IMR-90 (cell line): ENCODE measurements around the gene OR5A1.
"Not testable (repeated sequence)": the region's sequence is repeated elsewhere in the genome, so short reads cannot be mapped to it uniquely, and the experiment has no call there.

Experiments used
- BHLHE40 ChIP-seq: fragments of 150-350 bp; IDR thresholded peaks from 2 replicates; pipeline ENCODE4 v1.6.1; 2016; ENCODE audit warnings: mild to moderate bottlenecking, low read depth, low read length
- CHD1 ChIP-seq: IDR thresholded peaks from 2 replicates; pipeline ENCODE4 v1.6.1; 2012; ENCODE audit warnings: low read depth, low read length, improper control_type of control experiment
- FOS ChIP-seq: fragments of 150-350 bp; IDR thresholded peaks from 2 replicates; pipeline ENCODE4 v1.6.1; 2016; ENCODE audit warnings: low read depth, low read length
- MAFK ChIP-seq: IDR thresholded peaks from 2 replicates; pipeline ENCODE4 v1.6.1; 2012; ENCODE audit warnings: low read depth, low read length, improper control_type of control experiment
- MAZ ChIP-seq: IDR thresholded peaks from 2 replicates; pipeline ENCODE4 v1.6.1; 2012; ENCODE audit warnings: low read depth, mild to moderate bottlenecking, low read length, improper control_type of control experiment, moderate library complexity, borderline replicate concordance
- MXI1 ChIP-seq: IDR thresholded peaks from 2 replicates; pipeline ENCODE4 v1.6.1; 2012; ENCODE audit warnings: low read depth, mild to moderate bottlenecking, low read length, moderate library complexity, borderline replicate concordance
- POLR2A ChIP-seq: IDR thresholded peaks from 2 replicates; pipeline ENCODE4 v1.6.1; 2012; ENCODE audit warnings: mild to moderate bottlenecking, low read depth, low read length
- RAD21 ChIP-seq: IDR thresholded peaks from 2 replicates; pipeline ENCODE4 v1.6.1; 2012; ENCODE audit warnings: low read length, improper control_type of control experiment
- RCOR1 ChIP-seq: IDR thresholded peaks from 2 replicates; pipeline ENCODE4 v1.6.1; 2012; ENCODE audit warnings: mild to moderate bottlenecking, low read length, improper control_type of control experiment; ENCODE audit not compliant: insufficient replicate concordance
- RFX5 ChIP-seq: IDR thresholded peaks from 2 replicates; pipeline ENCODE4 v1.8.0; 2012; ENCODE audit warnings: low read depth, mild to moderate bottlenecking, low read length, moderate library complexity
- TF ChIP-seq, protein P1 (sequence below): conservative IDR thresholded peaks from 2 replicates; pipeline ENCODE4 v1.5.1; 2012; ENCODE audit warnings: mild to moderate bottlenecking, low read depth, low read length, improper control_type of control experiment
- TF ChIP-seq, protein P2 (sequence below): fragments of 150-350 bp; IDR thresholded peaks from 2 replicates; pipeline ENCODE4 v1.6.1; 2017; ENCODE audit warnings: mild to moderate bottlenecking, antibody characterized with exemption, low read length, low read depth

DNA sequence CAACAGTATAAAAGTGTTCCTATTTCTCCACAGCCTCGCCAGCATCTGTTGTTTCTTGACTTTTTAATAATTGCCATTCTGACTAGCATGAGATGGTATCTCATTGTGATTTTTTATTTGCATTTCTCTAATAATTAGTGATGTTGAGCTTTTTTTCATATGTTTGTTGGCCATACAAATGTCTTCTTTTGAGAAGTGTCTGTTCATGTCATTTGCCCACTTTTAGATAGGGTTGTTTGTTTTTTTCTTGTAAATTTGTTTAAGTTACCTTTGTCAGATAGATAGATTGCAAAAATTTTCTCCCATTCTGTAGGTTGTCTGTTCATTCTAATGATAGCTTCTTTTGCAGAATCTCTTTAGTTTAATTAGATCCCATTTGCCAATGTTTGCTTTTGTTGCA, 9.4 kb downstream of the OR5A1 start:
- TF ChIP-seq RCOR1, POLR2A, MXI1, FOS, RAD21, RFX5, MAFK, BHLHE40, MAZ, CHD1: not testable (repeated sequence)
- TF ChIP-seq, protein P1, sequence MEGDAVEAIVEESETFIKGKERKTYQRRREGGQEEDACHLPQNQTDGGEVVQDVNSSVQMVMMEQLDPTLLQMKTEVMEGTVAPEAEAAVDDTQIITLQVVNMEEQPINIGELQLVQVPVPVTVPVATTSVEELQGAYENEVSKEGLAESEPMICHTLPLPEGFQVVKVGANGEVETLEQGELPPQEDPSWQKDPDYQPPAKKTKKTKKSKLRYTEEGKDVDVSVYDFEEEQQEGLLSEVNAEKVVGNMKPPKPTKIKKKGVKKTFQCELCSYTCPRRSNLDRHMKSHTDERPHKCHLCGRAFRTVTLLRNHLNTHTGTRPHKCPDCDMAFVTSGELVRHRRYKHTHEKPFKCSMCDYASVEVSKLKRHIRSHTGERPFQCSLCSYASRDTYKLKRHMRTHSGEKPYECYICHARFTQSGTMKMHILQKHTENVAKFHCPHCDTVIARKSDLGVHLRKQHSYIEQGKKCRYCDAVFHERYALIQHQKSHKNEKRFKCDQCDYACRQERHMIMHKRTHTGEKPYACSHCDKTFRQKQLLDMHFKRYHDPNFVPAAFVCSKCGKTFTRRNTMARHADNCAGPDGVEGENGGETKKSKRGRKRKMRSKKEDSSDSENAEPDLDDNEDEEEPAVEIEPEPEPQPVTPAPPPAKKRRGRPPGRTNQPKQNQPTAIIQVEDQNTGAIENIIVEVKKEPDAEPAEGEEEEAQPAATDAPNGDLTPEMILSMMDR, result not testable (repeated sequence)
- TF ChIP-seq, protein P2, sequence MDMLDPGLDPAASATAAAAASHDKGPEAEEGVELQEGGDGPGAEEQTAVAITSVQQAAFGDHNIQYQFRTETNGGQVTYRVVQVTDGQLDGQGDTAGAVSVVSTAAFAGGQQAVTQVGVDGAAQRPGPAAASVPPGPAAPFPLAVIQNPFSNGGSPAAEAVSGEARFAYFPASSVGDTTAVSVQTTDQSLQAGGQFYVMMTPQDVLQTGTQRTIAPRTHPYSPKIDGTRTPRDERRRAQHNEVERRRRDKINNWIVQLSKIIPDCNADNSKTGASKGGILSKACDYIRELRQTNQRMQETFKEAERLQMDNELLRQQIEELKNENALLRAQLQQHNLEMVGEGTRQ, result not testable (repeated sequence)
